Measurements from ENCODE around the gene EDNRB. TPM values are rescaled to one million over a fixed set of nuclear protein-coding genes. Genes with fewer than 3 reads are reported as not detected.

EDNRB gene
- total RNA-seq, 2 experiments from 2014 or later: not detected

- Mint-ChIP-seq H3K9me3 (no peaks in the 10 kb centered on the region), H3K4me1 (no peaks in the 10 kb centered on the region), H3K27ac (no peak overlapping the region), H3K36me3 (no peaks in the 10 kb centered on the region), H3K4me3 (no peak overlapping the region), H3K27me3 (no peaks in the 10 kb centered on the region)
- no peak for DNase-seq
Observed at GRCh38 chr13:77908531-77908930, 10.1 kb downstream of the EDNRB start.

GRCh38 chr13:77907666-77908341 is 10.8 kb downstream of the EDNRB start:
- Mint-ChIP-seq H3K4me3 (no peak overlapping the region), H3K36me3 (no peaks in the 10 kb centered on the region), H3K4me1 (no peaks in the 10 kb centered on the region), H3K9me3 (peaks cover 1% of the 10 kb centered on the region), H3K27me3 (peaks cover 2% of the 10 kb centered on the region), H3K27ac (no peak overlapping the region)
- no peak for DNase-seq

- Mint-ChIP-seq H3K4me3 (no peak overlapping the region), H3K27ac (no peak overlapping the region), H3K4me1 (no peaks in the 10 kb centered on the region), H3K9me3 (peaks cover 7% of the 10 kb centered on the region), H3K36me3 (no peaks in the 10 kb centered on the region), H3K27me3 (peaks cover 12% of the 10 kb centered on the region)
- DNase-seq: no peak
Observed at GRCh38 chr13:77904031-77904430, 14.6 kb downstream of the EDNRB start.

GRCh38 chr13:77903435-77903834 is 15.2 kb downstream of the EDNRB start:
- no peaks in the 10 kb centered on the region for H3K36me3 Mint-ChIP-seq
- H3K27me3 Mint-ChIP-seq: peaks cover 12% of the 10 kb centered on the region
- H3K4me3 Mint-ChIP-seq: no peak overlapping the region
- H3K4me1 Mint-ChIP-seq: no peaks in the 10 kb centered on the region
- no peak for DNase-seq
- H3K27ac Mint-ChIP-seq: no peak overlapping the region
- H3K9me3 Mint-ChIP-seq: peaks cover 7% of the 10 kb centered on the region

- no peaks in the 10 kb centered on the region for H3K36me3 Mint-ChIP-seq
- peaks cover 12% of the 10 kb centered on the region for H3K27me3 Mint-ChIP-seq
- no peaks in the 10 kb centered on the region for H3K4me1 Mint-ChIP-seq
- DNase-seq: no peak
- peaks cover 7% of the 10 kb centered on the region for H3K9me3 Mint-ChIP-seq
- H3K4me3 Mint-ChIP-seq: no peak overlapping the region
- H3K27ac Mint-ChIP-seq: no peak overlapping the region
Observed at GRCh38 chr13:77902319-77902963, 16.2 kb downstream of the EDNRB start.

GRCh38 chr13:77898097-77898496 is 20.5 kb downstream of the EDNRB start:
- Mint-ChIP-seq H3K9me3 (peaks cover 7% of the 10 kb centered on the region), H3K27ac (no peak overlapping the region), H3K27me3 (peaks cover 12% of the 10 kb centered on the region), H3K4me1 (no peaks in the 10 kb centered on the region), H3K4me3 (no peak overlapping the region), H3K36me3 (no peaks in the 10 kb centered on the region)
- no peak for DNase-seq

GRCh38 chr13:77896977-77897376 is 21.7 kb downstream of the EDNRB start:
- H3K27me3 Mint-ChIP-seq: peaks cover 8% of the 10 kb centered on the region
- no peaks in the 10 kb centered on the region for H3K9me3 Mint-ChIP-seq
- no peak overlapping the region for H3K4me3 Mint-ChIP-seq
- no peaks in the 10 kb centered on the region for H3K36me3 Mint-ChIP-seq
- H3K4me1 Mint-ChIP-seq: no peaks in the 10 kb centered on the region
- no peak overlapping the region for H3K27ac Mint-ChIP-seq
- no peak for DNase-seq

- H3K4me3 Mint-ChIP-seq: no peak overlapping the region
- H3K36me3 Mint-ChIP-seq: no peaks in the 10 kb centered on the region
- no peak overlapping the region for H3K27ac Mint-ChIP-seq
- H3K27me3 Mint-ChIP-seq: peaks cover 8% of the 10 kb centered on the region
- H3K9me3 Mint-ChIP-seq: no peaks in the 10 kb centered on the region
- no peak for DNase-seq
- H3K4me1 Mint-ChIP-seq: no peaks in the 10 kb centered on the region
Observed at GRCh38 chr13:77896536-77896935, 22.1 kb downstream of the EDNRB start.

- H3K36me3 Mint-ChIP-seq: no peaks in the 10 kb centered on the region
Observed at GRCh38 chr13:77894743-77895142, 23.9 kb downstream of the EDNRB start.

GRCh38 chr13:77893066-77893465 is 25.6 kb downstream of the EDNRB start:
- H3K4me3 Mint-ChIP-seq: no peak overlapping the region

More at GRCh38 chr13:77894743-77895142, 23.9 kb downstream of the EDNRB start:
- Mint-ChIP-seq H3K27me3 (peaks cover 7% of the 10 kb centered on the region), H3K9me3 (no peaks in the 10 kb centered on the region), H3K4me3 (no peak overlapping the region), H3K27ac (no peak overlapping the region), H3K4me1 (no peaks in the 10 kb centered on the region)
- no peak for DNase-seq

GRCh38 chr13:77892491-77892890 is 26.1 kb downstream of the EDNRB start:
- H3K4me1 Mint-ChIP-seq: no peaks in the 10 kb centered on the region
- H3K36me3 Mint-ChIP-seq: no peaks in the 10 kb centered on the region
- no peak overlapping the region for H3K27ac Mint-ChIP-seq
- DNase-seq: no peak
- peaks cover 7% of the 10 kb centered on the region for H3K27me3 Mint-ChIP-seq
- H3K4me3 Mint-ChIP-seq: no peak overlapping the region
- H3K9me3 Mint-ChIP-seq: no peaks in the 10 kb centered on the region

More at GRCh38 chr13:77893066-77893465, 25.6 kb downstream of the EDNRB start:
- Mint-ChIP-seq H3K36me3 (no peaks in the 10 kb centered on the region), H3K27me3 (peaks cover 7% of the 10 kb centered on the region), H3K9me3 (no peaks in the 10 kb centered on the region), H3K27ac (no peak overlapping the region), H3K4me1 (no peaks in the 10 kb centered on the region)
- no peak for DNase-seq

GRCh38 chr13:77891486-77891885 is 27.1 kb downstream of the EDNRB start:
- no peak for DNase-seq
- Mint-ChIP-seq H3K36me3 (no peaks in the 10 kb centered on the region), H3K27ac (no peak overlapping the region), H3K4me3 (no peak overlapping the region), H3K4me1 (no peaks in the 10 kb centered on the region), H3K9me3 (no peaks in the 10 kb centered on the region), H3K27me3 (peaks cover 7% of the 10 kb centered on the region)

GRCh38 chr13:77891041-77891440 is 27.6 kb downstream of the EDNRB start:
- no peaks in the 10 kb centered on the region for H3K9me3 Mint-ChIP-seq
- H3K27me3 Mint-ChIP-seq: peaks cover 7% of the 10 kb centered on the region
- no peaks in the 10 kb centered on the region for H3K4me1 Mint-ChIP-seq
- no peak for DNase-seq
- H3K27ac Mint-ChIP-seq: no peak overlapping the region
- no peak overlapping the region for H3K4me3 Mint-ChIP-seq
- no peaks in the 10 kb centered on the region for H3K36me3 Mint-ChIP-seq

GRCh38 chr13:77883328-77883727 is 35.3 kb downstream of the EDNRB start:
- DNase-seq: no peak
- H3K4me3 Mint-ChIP-seq: no peak overlapping the region
- H3K27ac Mint-ChIP-seq: no peak overlapping the region
- no peaks in the 10 kb centered on the region for H3K27me3 Mint-ChIP-seq
- H3K36me3 Mint-ChIP-seq: no peaks in the 10 kb centered on the region
- no peaks in the 10 kb centered on the region for H3K4me1 Mint-ChIP-seq
- H3K9me3 Mint-ChIP-seq: no peaks in the 10 kb centered on the region

- Mint-ChIP-seq H3K4me1 (no peaks in the 10 kb centered on the region), H3K9me3 (no peaks in the 10 kb centered on the region), H3K4me3 (no peak overlapping the region), H3K27me3 (peaks cover 7% of the 10 kb centered on the region), H3K27ac (no peak overlapping the region), H3K36me3 (no peaks in the 10 kb centered on the region)
- DNase-seq: no peak
Observed at GRCh38 chr13:77878190-77878589, 40.4 kb downstream of the EDNRB start.

- no peak for DNase-seq
- Mint-ChIP-seq H3K9me3 (no peaks in the 10 kb centered on the region), H3K27me3 (peaks cover 7% of the 10 kb centered on the region), H3K4me3 (no peak overlapping the region), H3K36me3 (no peaks in the 10 kb centered on the region), H3K27ac (no peak overlapping the region), H3K4me1 (no peaks in the 10 kb centered on the region)
Observed at GRCh38 chr13:77876176-77876575, 42.5 kb downstream of the EDNRB start.

Measured in activated naive CD8-positive, alpha-beta T cell treated with anti-CD3 and anti-CD28 coated beads for 36 hours (primary cell).